WTC11 (cell line): Measurements from ENCODE around the gene HINT3.

Experiments used
- CREM ChIP-seq: sonication (generic); formaldehyde crosslinking; IDR thresholded peaks from 2 replicates; pipeline ENCODE4 v1.8.1; 2022; ENCODE audit warnings: mild to moderate bottlenecking, missing genetic modification reagents, moderate library complexity
- NR3C1 ChIP-seq: sonication (generic); formaldehyde crosslinking; conservative IDR thresholded peaks from 2 replicates; pipeline ENCODE4 v1.8.1; 2023; ENCODE audit warnings: low read depth, mild to moderate bottlenecking, missing genetic modification reagents
- SP1 ChIP-seq: sonication (generic); formaldehyde crosslinking; conservative IDR thresholded peaks from 2 replicates; pipeline ENCODE4 v1.8.1; 2022; ENCODE audit warnings: missing genetic modification reagents
- TEAD1 ChIP-seq: sonication (generic); formaldehyde crosslinking; IDR thresholded peaks from 2 replicates; pipeline ENCODE4 v1.8.0; 2022; ENCODE audit warnings: mild to moderate bottlenecking, missing genetic modification reagents
- TP53 ChIP-seq: sonication (generic); formaldehyde crosslinking; IDR thresholded peaks from 2 replicates; pipeline ENCODE4 v1.8.1; 2023; ENCODE audit warnings: mild to moderate bottlenecking, missing genetic modification reagents
- ZNF232 ChIP-seq: sonication (generic); formaldehyde crosslinking; IDR thresholded peaks from 2 replicates; pipeline ENCODE4 v1.8.0; 2022; ENCODE audit warnings: mild to moderate bottlenecking, missing genetic modification reagents
- ZNF317 ChIP-seq: sonication (generic); formaldehyde crosslinking; IDR thresholded peaks from 2 replicates; pipeline ENCODE4 v1.8.1; 2023; ENCODE audit warnings: low read depth, mild to moderate bottlenecking, moderate library complexity, missing genetic modification reagents, borderline replicate concordance
- ZNF416 ChIP-seq: fragments of 250-450 bp; sonication (Bioruptor Pico); IDR thresholded peaks from 2 replicates; pipeline ENCODE4 v1.9.0; 2021; ENCODE audit warnings: mild to moderate bottlenecking, inconsistent platforms
- TF ChIP-seq, protein P1 (sequence below): fragments of 200-600 bp; IDR thresholded peaks from 2 replicates; pipeline ENCODE4 v1.8.0; 2022; ENCODE audit warnings: antibody characterized with exemption

DNA sequence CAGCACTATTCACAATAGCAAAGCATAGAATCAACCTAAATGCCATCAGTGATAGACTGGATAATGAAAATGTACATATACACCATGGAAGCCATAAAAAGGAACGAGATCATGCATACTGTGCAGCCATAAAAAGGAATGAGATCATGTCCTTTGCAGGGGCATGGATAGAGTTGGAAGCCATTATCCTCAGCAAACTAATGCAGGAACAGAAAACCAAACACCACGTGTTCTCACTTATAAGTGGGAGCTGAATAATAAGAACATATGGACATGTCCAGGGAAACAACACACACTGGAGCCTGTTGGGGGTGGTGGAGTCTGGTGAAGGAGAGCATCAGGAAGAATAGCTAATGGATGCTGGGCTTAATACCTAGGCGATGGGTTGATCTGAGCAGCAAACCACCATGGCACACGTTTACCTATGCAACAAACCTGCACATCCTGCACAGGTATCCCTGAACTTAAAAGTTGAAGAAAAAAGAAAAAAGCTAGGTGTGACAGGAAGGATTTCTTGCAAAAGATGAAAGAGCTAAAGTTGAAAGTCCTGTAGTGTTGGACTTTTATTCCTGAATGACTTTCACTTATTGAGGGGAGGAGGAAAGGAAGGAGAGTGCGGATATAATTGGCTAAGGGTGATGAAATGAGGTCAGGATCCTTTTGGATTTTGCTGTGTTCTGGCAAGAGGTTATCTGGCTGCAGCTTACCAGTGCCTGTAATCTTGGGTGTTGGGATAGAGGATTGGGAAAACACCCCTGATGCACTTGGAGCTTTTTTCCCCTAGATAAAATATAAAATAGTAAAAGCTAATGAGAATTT lies 38.3 kb downstream of the HINT3 start:
- TF ChIP-seq ZNF416 (CRISPR knock-in tag) (no peak), ZNF317 (CRISPR knock-in tag) (no peak), TEAD1 (CRISPR knock-in tag) (no peak), ZNF232 (CRISPR knock-in tag) (no peak), SP1 (CRISPR knock-in tag) (no peak), CREM (CRISPR knock-in tag) (no peak), TP53 (CRISPR knock-in tag) (no peak), NR3C1 (CRISPR knock-in tag) (no peak)
- TF ChIP-seq, protein P1, sequence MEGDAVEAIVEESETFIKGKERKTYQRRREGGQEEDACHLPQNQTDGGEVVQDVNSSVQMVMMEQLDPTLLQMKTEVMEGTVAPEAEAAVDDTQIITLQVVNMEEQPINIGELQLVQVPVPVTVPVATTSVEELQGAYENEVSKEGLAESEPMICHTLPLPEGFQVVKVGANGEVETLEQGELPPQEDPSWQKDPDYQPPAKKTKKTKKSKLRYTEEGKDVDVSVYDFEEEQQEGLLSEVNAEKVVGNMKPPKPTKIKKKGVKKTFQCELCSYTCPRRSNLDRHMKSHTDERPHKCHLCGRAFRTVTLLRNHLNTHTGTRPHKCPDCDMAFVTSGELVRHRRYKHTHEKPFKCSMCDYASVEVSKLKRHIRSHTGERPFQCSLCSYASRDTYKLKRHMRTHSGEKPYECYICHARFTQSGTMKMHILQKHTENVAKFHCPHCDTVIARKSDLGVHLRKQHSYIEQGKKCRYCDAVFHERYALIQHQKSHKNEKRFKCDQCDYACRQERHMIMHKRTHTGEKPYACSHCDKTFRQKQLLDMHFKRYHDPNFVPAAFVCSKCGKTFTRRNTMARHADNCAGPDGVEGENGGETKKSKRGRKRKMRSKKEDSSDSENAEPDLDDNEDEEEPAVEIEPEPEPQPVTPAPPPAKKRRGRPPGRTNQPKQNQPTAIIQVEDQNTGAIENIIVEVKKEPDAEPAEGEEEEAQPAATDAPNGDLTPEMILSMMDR = no peak
